Measurements from ENCODE around the gene MGMT. TPM values are rescaled to one million over a fixed set of nuclear protein-coding genes. Genes with fewer than 3 reads are reported as not detected.

Gene MGMT
- polyA plus RNA-seq, 1 donor from 2014 or later, result 0.94 TPM

GRCh38 chr10:129761981-129762956 lies 295.2 kb downstream of the MGMT start:
- TF ChIP-seq TAF1 (IDR thresholded peaks at IDR 0.05; ENCODE audit: low read depth), result no peak
- H3K4me3 ChIP-seq (ENCODE audit: low read length), result no peak overlapping the region
- H3K27me3 ChIP-seq (ENCODE audit: insufficient read depth, low read depth, low read length), result no peaks in the 10 kb centered on the region
- no peaks in the 10 kb centered on the region for H4K20me1 ChIP-seq (ENCODE audit: insufficient read depth)
- H3K9ac ChIP-seq (ENCODE audit: low read length), result no peak overlapping the region
- H3K9me3 ChIP-seq (ENCODE audit: low read length), result no peaks in the 10 kb centered on the region
- no peak overlapping the region for H2AFZ ChIP-seq (ENCODE audit: low read depth, low read length)
- no peak overlapping the region for H3K4me2 ChIP-seq (ENCODE audit: low read length)
- no peaks in the 10 kb centered on the region for H3K36me3 ChIP-seq (ENCODE audit: insufficient read depth, low read length)
- H3K27ac ChIP-seq (ENCODE audit: low read length), result no peak overlapping the region
- no peaks in the 10 kb centered on the region for H3F3A ChIP-seq (ENCODE audit: insufficient read depth, low read length, poor library complexity, severe bottlenecking)
- H3K79me2 ChIP-seq (replicated peaks; ENCODE audit: insufficient read depth, low read length), result no peaks in the 10 kb centered on the region
- no peaks in the 10 kb centered on the region for H3K9me2 ChIP-seq (ENCODE audit: insufficient read depth, low read length)

- Histone ChIP-seq H3K36me3 (ENCODE audit: insufficient read depth, low read length) (no peaks in the 10 kb centered on the region), H3F3A (ENCODE audit: insufficient read depth, low read length, poor library complexity, severe bottlenecking) (no peaks in the 10 kb centered on the region)
These were observed 297.2 kb downstream of the MGMT start for GRCh38 chr10:129764011-129764900.

More at GRCh38 chr10:129764011-129764900, 297.2 kb downstream of the MGMT start:
- H3K27me3 ChIP-seq (ENCODE audit: insufficient read depth, low read depth, low read length), result no peaks in the 10 kb centered on the region
- H3K4me2 ChIP-seq (ENCODE audit: low read length), result no peak overlapping the region
- no peak overlapping the region for H2AFZ ChIP-seq (ENCODE audit: low read depth, low read length)
- no peaks in the 10 kb centered on the region for H3K79me2 ChIP-seq (replicated peaks; ENCODE audit: insufficient read depth, low read length)
- no peak overlapping the region for H3K27ac ChIP-seq (ENCODE audit: low read length)
- H3K4me3 ChIP-seq (ENCODE audit: low read length), result no peak overlapping the region
- TF ChIP-seq EZH2 (IDR thresholded peaks at IDR 0.05; ENCODE audit: borderline replicate concordance, insufficient read depth, low read length, poor library complexity, severe bottlenecking) (no peak), REST (IDR thresholded peaks at IDR 0.05; ENCODE audit: borderline replicate concordance) (no peak), CTCF (IDR thresholded peaks at IDR 0.05; ENCODE audit: poor library complexity, severe bottlenecking) (no peak), MXI1 (conservative IDR thresholded peaks at IDR 0.05; ENCODE audit: poor library complexity, severe bottlenecking) (no peak), RAD21 (conservative IDR thresholded peaks at IDR 0.05) (no peak), TAF1 (IDR thresholded peaks at IDR 0.05; ENCODE audit: low read depth) (no peak), SMC3 (conservative IDR thresholded peaks at IDR 0.05; ENCODE audit: poor library complexity) (no peak), POLR2AphosphoS5 (IDR thresholded peaks at IDR 0.05) (no peak), EP300 (conservative IDR thresholded peaks at IDR 0.05; ENCODE audit: poor library complexity, severe bottlenecking) (no peak)
- no peaks in the 10 kb centered on the region for H3K9me3 ChIP-seq (ENCODE audit: low read length)
- H3K9me2 ChIP-seq (ENCODE audit: insufficient read depth, low read length), result no peaks in the 10 kb centered on the region
- H4K20me1 ChIP-seq (ENCODE audit: insufficient read depth), result no peaks in the 10 kb centered on the region
- no peak overlapping the region for H3K9ac ChIP-seq (ENCODE audit: low read length)

All from neural cell (in vitro differentiated cells).